K562 (cell line): ENCODE results near the gene NINJ2. TPM values are rescaled to one million over a fixed set of nuclear protein-coding genes. Genes with fewer than 3 reads are reported as not detected.

Source experiments
- ATAC-seq: fragments of 200-7000 bp; cut with Tn5 transposase; 3 replicates; pipeline ENCODE4 v1.9.1; 2020; ENCODE audit warnings: moderate library complexity
- BruUV-seq: library from RNA; stranded (reverse); fragments of 400-500 nt; replicated peaks from 2 replicates; lab custom pipeline; 2021; lab: Mats Ljungman, UMichigan
- CTCF ChIA-PET: fragments of 300-600 bp; formaldehyde crosslinking; extraction: SDS; loops from one replicate; lab custom pipeline; 2021; ENCODE audit warnings: low intra/inter-chr PET ratio; lab: Yijun Ruan, JAX
- POLR2A ChIA-PET: fragments of 300-600, 350-650 bp; sonication (Branson Sonifier 250); formaldehyde crosslinking; extraction: SDS; loops from one replicate; lab custom pipeline; 2021; ENCODE audit warnings: antibody characterized with exemption, inconsistent platforms; lab: Yijun Ruan, JAX
- DNase-seq, 4 experiments: peaks; one replicate each; pipeline versions ENCODE4 v3.0.0 to v3.0.0-alpha.2; 2011 to 2018; ENCODE audit warnings: low spot score in 3 of 4, mixed read lengths in 3 of 4; ENCODE audit errors: extremely low read depth in 1 of 4
- FAIRE-seq: peaks from 2 replicates; lab custom pipeline; 2011; peaks lifted over from hg19 to GRCh38; lab: Jason Lieb, UNC
- H2AFZ ChIP-seq: 2 replicates; pipeline ENCODE4 v1.6.0; 2011; ENCODE audit warnings: low read depth, low read length, control low read depth, inconsistent platforms
- H3K27ac ChIP-seq: fragments of 200-600 bp; 3 replicates; pipeline ENCODE4 v1.8.0; 2011; ENCODE audit warnings: low read depth, mild to moderate bottlenecking, control low read depth, inconsistent platforms, low read length, moderate library complexity, mixed read lengths; ENCODE audit errors: extremely low read depth
- H3K27me3 ChIP-seq, 2 experiments: fragments of 300-600 bp in 1 of 2; 2 replicates in 1 of 2; 3 replicates in 1 of 2; pipeline versions ENCODE4 v1.6.0 to v1.8.0; 2011; ENCODE audit warnings: inconsistent platforms in 2 of 2, low read length in 2 of 2, mild to moderate bottlenecking in 1 of 2, mixed read lengths in 1 of 2, moderate library complexity in 1 of 2; ENCODE audit not compliant: control insufficient read depth in 2 of 2, insufficient read depth in 2 of 2
- H3K36me3 ChIP-seq: fragments of 300-600 bp; 3 replicates; pipeline ENCODE4 v1.8.0; 2011; ENCODE audit warnings: mild to moderate bottlenecking, low read length, inconsistent platforms; ENCODE audit not compliant: control insufficient read depth, insufficient read depth
- H3K4me1 ChIP-seq, 2 experiments: fragments of 200-600 bp in 1 of 2; replicated peaks in 1 of 2; 2 replicates in 1 of 2; 3 replicates in 1 of 2; pipeline versions ENCODE4 v1.5.1 to v1.8.0; 2011; ENCODE audit warnings: inconsistent platforms in 2 of 2, low read length in 2 of 2, mild to moderate bottlenecking in 1 of 2, mixed read lengths in 1 of 2, moderate library complexity in 1 of 2; ENCODE audit not compliant: control insufficient read depth in 2 of 2, insufficient read depth in 2 of 2
- H3K4me2 ChIP-seq: 2 replicates; pipeline ENCODE4 v1.6.1; 2011; ENCODE audit warnings: low read length, control low read depth, inconsistent platforms, mixed read lengths; ENCODE audit not compliant: insufficient read depth
- H3K4me3 ChIP-seq: fragments of 200-600 bp; sonication (generic), shearing (Covaris generic); 2 replicates; pipeline ENCODE4 v1.5.1; 2016; ENCODE audit warnings: control low read depth, inconsistent platforms
- H3K79me2 ChIP-seq: fragments of 200-600 bp; 3 replicates; pipeline ENCODE4 v1.8.0; 2011; ENCODE audit warnings: low read length, inconsistent platforms; ENCODE audit not compliant: control insufficient read depth, insufficient read depth
- H3K9ac ChIP-seq, 2 experiments: 2 replicates each; pipeline versions ENCODE4 v1.6.0 to v1.6.1; 2011; ENCODE audit warnings: low read depth in 2 of 2, low read length in 2 of 2, control low read depth in 1 of 2, inconsistent platforms in 1 of 2, mild to moderate bottlenecking in 1 of 2, mixed read lengths in 1 of 2; ENCODE audit not compliant: insufficient read depth in 1 of 2
- H3K9me1 ChIP-seq: one replicate; pipeline ENCODE4 v1.6.0; 2011; ENCODE audit warnings: inconsistent platforms, mild to moderate bottlenecking, low read length, moderate library complexity; ENCODE audit not compliant: control insufficient read depth, insufficient read depth
- H3K9me3 ChIP-seq: replicated peaks from 2 replicates; pipeline ENCODE4 v1.5.1; 2011; ENCODE audit warnings: low read depth, low read length, inconsistent platforms; ENCODE audit not compliant: control insufficient read depth, insufficient read depth
- H4K20me1 ChIP-seq: replicated peaks from 2 replicates; pipeline ENCODE4 v1.6.1; 2011; ENCODE audit warnings: low read length, inconsistent platforms, mixed read lengths; ENCODE audit not compliant: control insufficient read depth, insufficient read depth
- C11orf30 ChIP-seq: fragments of 450-650 bp; IDR thresholded peaks from 2 replicates; pipeline ENCODE4 v1.6.1; 2016; ENCODE audit warnings: low read depth, mild to moderate bottlenecking
- CUX1 ChIP-seq: fragments of 200-800 bp; sonication (Bioruptor generic); IDR thresholded peaks from 2 replicates; pipeline ENCODE4 v1.6.1; 2016; ENCODE audit warnings: missing genetic modification characterization, missing compliant biosample characterization
- EP400 ChIP-seq: fragments of 450-650 bp; IDR thresholded peaks from 2 replicates; pipeline ENCODE4 v1.6.1; 2017; ENCODE audit warnings: antibody characterized with exemption, mild to moderate bottlenecking, moderate library complexity
- FIP1L1 ChIP-seq: fragments of 200-400 bp; formaldehyde crosslinking; IDR thresholded peaks from 2 replicates; pipeline ENCODE4 v1.6.1; 2018; ENCODE audit warnings: mild to moderate bottlenecking, low read depth, low read length; ENCODE audit not compliant: poor library complexity, severe bottlenecking
- GABPB2 ChIP-seq: fragments of 250-450 bp; sonication (Bioruptor Pico); conservative IDR thresholded peaks from 2 replicates; pipeline ENCODE4 v1.5.1; 2021; ENCODE audit warnings: mild to moderate bottlenecking
- GTF2E2 ChIP-seq: fragments of 200-800 bp; sonication (Bioruptor generic); IDR thresholded peaks from 2 replicates; pipeline ENCODE4 v1.6.1; 2016; ENCODE audit warnings: missing genetic modification characterization, missing compliant biosample characterization
- HMBOX1 ChIP-seq: sonication (generic); IDR thresholded peaks from 2 replicates; pipeline ENCODE4 v1.6.1; 2016
- HMGN3 ChIP-seq: IDR thresholded peaks from 2 replicates; pipeline ENCODE4 v1.6.1; 2011; ENCODE audit warnings: borderline replicate concordance, low read depth, mild to moderate bottlenecking, mixed read lengths, low read length; ENCODE audit not compliant: insufficient read length; ENCODE audit errors: extremely low read depth
- KLF10 ChIP-seq: fragments of 250-450 bp; sonication (Bioruptor Pico); IDR thresholded peaks from 2 replicates; pipeline ENCODE4 v1.6.1; 2021; ENCODE audit warnings: matching md5 sums
- MTA3 ChIP-seq: fragments of 450-650 bp; formaldehyde crosslinking; IDR thresholded peaks from 2 replicates; pipeline ENCODE4 v1.6.1; 2017; ENCODE audit warnings: mild to moderate bottlenecking, borderline replicate concordance
- RBM17 ChIP-seq: fragments of 200-400 bp; formaldehyde crosslinking; IDR thresholded peaks from 2 replicates; pipeline ENCODE4 v1.6.1; 2017; ENCODE audit warnings: low read depth, mild to moderate bottlenecking, low read length, borderline replicate concordance
- TBL1XR1 ChIP-seq, 2 experiments: IDR thresholded peaks; 2 replicates each; pipeline ENCODE4 v1.6.1; 2012; ENCODE audit warnings: improper control_type of control experiment in 2 of 2, low read length in 2 of 2, mild to moderate bottlenecking in 1 of 2
- ZNF780A ChIP-seq: fragments of 250-450 bp; sonication (Bioruptor Pico); IDR thresholded peaks from 2 replicates; pipeline ENCODE4 v1.5.0; 2021; ENCODE audit warnings: mild to moderate bottlenecking
- WGBS: fragments of 100-300 bp; shearing (Covaris generic); methylation state at CpG from one replicate; pipeline ENCODE4 v1.1.6; 2016; ENCODE audit warnings: low coverage, mixed read lengths; ENCODE audit not compliant: insufficient coverage; ENCODE audit errors: missing lambda C conversion rate; 5-methylcytosine and 5-hydroxymethylcytosine counted together
- in situ Hi-C: fragments of 300-500 bp; cut with MboI; formaldehyde crosslinking; loops from 4 replicates; pipeline ENCODE4 v1.15.0; 2018; ENCODE audit warnings: inconsistent platforms, mixed read lengths
- intact Hi-C: fragments of 100-400 bp; cut with micrococcal nuclease; formaldehyde crosslinking; loops from 2 replicates; pipeline ENCODE4 v1.14.2; 2022
- polyA plus RNA-seq, 8 experiments: library from polyadenylated mRNA; depleted of rRNA in 4 of 8; stranded (reverse) in 5 of 8; unstranded in 3 of 8; fragments of >200 nt; fragmentation: Nextera tagmentation in 2 of 8; fragmentation: Illumina TruSeq in 1 of 8; extraction: Ambion mirVana in 2 of 8; extraction: Trizol in 1 of 8; gene quantifications; 2 replicates each; pipeline versions ENCODE4 v1.2.1 to v1.2.3, GENCODE V29; 2011 to 2014; ENCODE audit warnings: inconsistent platforms in 1 of 8, missing spikeins in 1 of 8
- total RNA-seq, 7 experiments: library from RNA; depleted of rRNA in 6 of 7; stranded (reverse); fragments of >200 nt in 6 of 7; fragmentation: Illumina TruSeq in 2 of 7; extraction: Trizol in 2 of 7; gene quantifications; 2 replicates each; pipeline versions ENCODE4 v1.2.1 to v1.2.3, GENCODE V29; 2011 to 2021; ENCODE audit warnings: low replicate concordance in 1 of 7

NINJ2 gene
- total and polyA plus RNA-seq, 9 of the 15 experiments (the other 6 are each of a cell fraction or from before 2014, with no cell fraction given) = 2.6 to 16.0 (median 4.5) TPM

GRCh38 chr12:571795-572531 is 91.3 kb downstream of the NINJ2 start:
- in situ Hi-C loops = loop anchor here (5.0 to 25.0 kb wide), 3 partner anchors 180 to 1015 kb away; partner anchors contain the start of genes FBXL14, RAD52 and WNK1
- Histone ChIP-seq H2AFZ (peak overlapping the region; percentile 68; the same call in 1 of the 2 replicates), H3K4me2 (no peak overlapping the region), H3K9me3 (no peaks in the 10 kb centered on the region), H3K27me3 (no peaks in the 10 kb centered on the region), H3K4me3 (no peak overlapping the region), H3K27ac (peak overlapping the region; percentile 48; the same call in 1 of the 3 replicates), H3K9ac (peak overlapping the region in 1 of 2 experiments; percentile 33; a peak in 1 of 4 replicates), H3K4me1 (peaks cover 28 to 52% of the 10 kb centered on the region in 2 experiments; a peak in 4 of 5 replicates), H3K36me3 (no peaks in the 10 kb centered on the region), H3K9me1 (no peaks in the 10 kb centered on the region), H3K79me2 (no peaks in the 10 kb centered on the region), H4K20me1 (no peaks in the 10 kb centered on the region)
- CTCF ChIA-PET = no interaction called here
- no peak for DNase-seq
- WGBS = 75% methylated on average over 12 of the region's 19 CpGs
- no TSS peak for BruUV-seq
- ATAC-seq = no peak
- intact Hi-C loops = loop anchor here (5.0 to 10.0 kb wide), 3 partner anchors 375 to 1033 kb away; partner anchors contain the start of gene RAD52
- POLR2A ChIA-PET = interaction anchor here (0.6 kb wide), 1 partner anchor 408 kb away, joined by 3 read pairs; no protein-coding TSS in a partner anchor
- no peak for FAIRE-seq
- TF ChIP-seq RBM17 = no peak
- TF ChIP-seq C11orf30 = no peak
- TF ChIP-seq HMBOX1 = no peak
- no peak for TF ChIP-seq FIP1L1
- no peak for TF ChIP-seq MTA3
- no peak for TF ChIP-seq CUX1
- TF ChIP-seq EP400 = no peak
- no peak for TF ChIP-seq GTF2E2 (tag)
- TF ChIP-seq HMGN3 = no peak
- TF ChIP-seq GABPB2 = no peak
- no peak for TF ChIP-seq ZNF780A (CRISPR knock-in tag)
- TF ChIP-seq TBL1XR1 (IDR thresholded peaks at IDR 0.05; ENCODE audit: low read length in 2 of 2) = no peak
- no peak for TF ChIP-seq KLF10
